Endothelial cell of umbilical vein (primary cell): ENCODE measurements around the gene CCBE1. TPM values are rescaled to one million over a fixed set of nuclear protein-coding genes. Genes with fewer than 3 reads are reported as not detected.

Experiments
- BruUV-seq: library from RNA; stranded (reverse); fragments of 400-500 nt; replicated peaks from 2 replicates; lab custom pipeline; 2021; lab: Mats Ljungman, UMichigan
- CTCF ChIA-PET: fragments of 300-600, 350-600 bp; sonication (Branson Sonifier 250); formaldehyde crosslinking; loops from one replicate; lab custom pipeline; 2021; ENCODE audit warnings: antibody characterized with exemption, inconsistent platforms; lab: Charles Lee
- POLR2A ChIA-PET: fragments of 300-600, 350-600 bp; sonication (Branson Sonifier 250); formaldehyde crosslinking; loops from one replicate; lab custom pipeline; 2021; ENCODE audit warnings: antibody characterized with exemption, inconsistent platforms; lab: Charles Lee
- DNase-seq: peaks from one replicate; pipeline ENCODE4 v3.0.0-alpha.2; 2011; ENCODE audit warnings: low read depth, low spot score
- FAIRE-seq: peaks from 2 replicates; lab custom pipeline; 2011; peaks lifted over from hg19 to GRCh38; lab: Jason Lieb, UNC
- H2AFZ ChIP-seq: 2 replicates; pipeline ENCODE4 v1.6.0; 2012; ENCODE audit warnings: low read depth, low read length, control low read depth, inconsistent platforms
- H3K27ac ChIP-seq: 2 replicates; pipeline ENCODE4 v1.5.1; 2011; ENCODE audit warnings: low read depth, mild to moderate bottlenecking, control low read depth, low read length, moderate library complexity; ENCODE audit not compliant: insufficient read depth
- H3K27me3 ChIP-seq, 2 experiments: 2 replicates each; pipeline versions ENCODE4 v1.6.0 to v1.6.1; 2011; ENCODE audit warnings: low read length in 2 of 2, mixed read lengths in 1 of 2; ENCODE audit not compliant: control insufficient read depth in 2 of 2, insufficient read depth in 2 of 2
- H3K36me3 ChIP-seq, 2 experiments: 2 replicates in 1 of 2; 3 replicates in 1 of 2; pipeline ENCODE4 v1.5.1; 2011; ENCODE audit warnings: low read length in 2 of 2, mild to moderate bottlenecking in 1 of 2, moderate library complexity in 1 of 2; ENCODE audit not compliant: control insufficient read depth in 2 of 2, insufficient read depth in 2 of 2; ENCODE audit errors: extremely low read depth in 1 of 2
- H3K4me1 ChIP-seq: 3 replicates; pipeline ENCODE4 v1.5.1; 2011; ENCODE audit warnings: mild to moderate bottlenecking, low read length; ENCODE audit not compliant: control insufficient read depth, insufficient read depth; ENCODE audit errors: extremely low read depth
- H3K4me2 ChIP-seq: 2 replicates; pipeline ENCODE4 v1.6.1; 2011; ENCODE audit warnings: low read length, control low read depth, mixed read lengths; ENCODE audit not compliant: insufficient read depth
- H3K4me3 ChIP-seq, 3 experiments: fragments of 200-600 bp in 1 of 3; sonication (generic), shearing (Covaris generic) in 1 of 3; replicated peaks in 1 of 3; 2 replicates each; pipeline ENCODE4 v1.5.1; 2011 to 2016; ENCODE audit warnings: control low read depth in 3 of 3, low read length in 3 of 3, mild to moderate bottlenecking in 2 of 3, inconsistent platforms in 1 of 3, low read depth in 1 of 3, moderate library complexity in 1 of 3; ENCODE audit not compliant: insufficient read depth in 1 of 3
- H3K79me2 ChIP-seq: 2 replicates; pipeline ENCODE4 v1.6.0; 2012; ENCODE audit warnings: low read length, inconsistent platforms; ENCODE audit not compliant: control insufficient read depth, insufficient read depth
- H3K9ac ChIP-seq: replicated peaks from 2 replicates; pipeline ENCODE3; 2011; ENCODE audit warnings: low read length, control low read depth; ENCODE audit not compliant: insufficient read depth; ENCODE audit errors: extremely low read depth
- H3K9me1 ChIP-seq: replicated peaks from 3 replicates; pipeline ENCODE4 v1.6.0; 2011; ENCODE audit warnings: mild to moderate bottlenecking, low read length; ENCODE audit not compliant: control insufficient read depth, insufficient read depth; ENCODE audit errors: extremely low read depth
- H3K9me3 ChIP-seq: replicated peaks from 2 replicates; pipeline ENCODE4 v1.5.1; 2012; ENCODE audit warnings: low read length, inconsistent platforms; ENCODE audit not compliant: control insufficient read depth, insufficient read depth
- H4K20me1 ChIP-seq: replicated peaks from 2 replicates; pipeline ENCODE3; 2011; ENCODE audit warnings: mild to moderate bottlenecking, low read length; ENCODE audit not compliant: control insufficient read depth, insufficient read depth; ENCODE audit errors: extremely low read depth
- CTCF ChIP-seq, 2 donors: IDR thresholded peaks; 1 replicate in 1 of 2; 2 replicates in 1 of 2; pipeline ENCODE4 v1.5.1; 2011; ENCODE audit warnings: low read length in 2 of 2, mild to moderate bottlenecking in 2 of 2, moderate library complexity in 2 of 2, control low read depth in 1 of 2, inconsistent platforms in 1 of 2, low read depth in 1 of 2; ENCODE audit not compliant: insufficient read depth in 1 of 2; ENCODE audit errors: extremely low read depth in 1 of 2
- EZH2 ChIP-seq: IDR thresholded peaks from 2 replicates; pipeline ENCODE4 v1.6.1; 2012; ENCODE audit warnings: borderline replicate concordance, low read depth, mild to moderate bottlenecking, moderate library complexity, low read length, inconsistent platforms; ENCODE audit not compliant: severe bottlenecking
- FOS ChIP-seq: IDR thresholded peaks from 2 replicates; pipeline ENCODE4 v1.6.1; 2011; ENCODE audit warnings: mild to moderate bottlenecking, low read length, moderate library complexity, borderline replicate concordance; ENCODE audit not compliant: insufficient read depth
- GATA2 ChIP-seq: IDR thresholded peaks from 2 replicates; pipeline ENCODE4 v1.7.0; 2011; ENCODE audit warnings: low read depth, mild to moderate bottlenecking, moderate library complexity, mixed read lengths, low read length; ENCODE audit not compliant: insufficient read length, insufficient read depth
- JUN ChIP-seq: IDR thresholded peaks from 2 replicates; pipeline ENCODE4 v1.6.1; 2011; ENCODE audit warnings: borderline replicate concordance, low read depth; ENCODE audit not compliant: insufficient read length, insufficient read depth
- MAX ChIP-seq: IDR thresholded peaks from 2 replicates; pipeline ENCODE4 v1.6.1; 2011; ENCODE audit not compliant: insufficient read depth, insufficient read length
- MYC ChIP-seq: IDR thresholded peaks from one replicate; pipeline ENCODE4 v1.6.1; 2011; ENCODE audit warnings: mild to moderate bottlenecking, low read depth, low read length
- POLR2A ChIP-seq: IDR thresholded peaks from 2 replicates; pipeline ENCODE4 v1.6.1; 2012; ENCODE audit warnings: low read depth, mild to moderate bottlenecking, control low read depth, low read length
- POLR2AphosphoS5 ChIP-seq: IDR thresholded peaks from 2 replicates; pipeline ENCODE4 v1.6.1; 2012; ENCODE audit warnings: low read depth, mild to moderate bottlenecking, control low read depth, low read length, moderate library complexity; ENCODE audit not compliant: insufficient read depth
- dilution Hi-C: fragments of 300-500 bp; cut with MboI; formaldehyde crosslinking; loops from one replicate; pipeline ENCODE4 v1.15.0; 2019; ENCODE audit warnings: low sequenced_read_pairs; ENCODE audit not compliant: extremely low pct_ligation_motif_present
- intact Hi-C: fragments of 100-400 bp; cut with micrococcal nuclease; formaldehyde crosslinking; loops from one replicate; pipeline ENCODE4 v1.10.0; 2022
- polyA plus RNA-seq, 4 experiments: library from polyadenylated mRNA; depleted of rRNA in 3 of 4; stranded (reverse) in 3 of 4; unstranded in 1 of 4; fragments of >200 nt; gene quantifications; 2 replicates each; pipeline versions ENCODE4 v1.2.1 to v1.2.3, GENCODE V29; 2011 to 2012; ENCODE audit warnings: missing spikeins in 1 of 4
- total RNA-seq: library from RNA; stranded (reverse); gene quantifications from 2 replicates; pipeline ENCODE4 v1.2.3, GENCODE V29; 2021

Gene CCBE1
- total and polyA plus RNA-seq, 2 donors (not counting 3 experiments of a cell fraction or from before 2014, with no cell fraction given) = 0.04 TPM; not detected in 1

GRCh38 chr18:59658941-59659340, 38.3 kb downstream of the CCBE1 start:
- POLR2A ChIA-PET = no interaction called here
- no peak overlapping the region for H2AFZ ChIP-seq
- H3K4me2 ChIP-seq = no peak overlapping the region
- TF ChIP-seq GATA2 (no peak), MYC (no peak), JUN (no peak), CTCF (IDR thresholded peaks at IDR 0.05; ENCODE audit: extremely low read depth in 1 of 2, insufficient read depth in 1 of 2, low read depth in 1 of 2, low read length in 2 of 2) (no peak), EZH2 (no peak), FOS (no peak), POLR2AphosphoS5 (no peak), MAX (no peak), POLR2A (no peak)
- H3K9me3 ChIP-seq = no peaks in the 10 kb centered on the region
- no peaks in the 10 kb centered on the region for H3K4me1 ChIP-seq
- no peaks in the 10 kb centered on the region for H3K27me3 ChIP-seq
- no peak for DNase-seq
- dilution Hi-C loops (no loop called here), intact Hi-C loops (no loop called here)
- H3K36me3 ChIP-seq = no peaks in the 10 kb centered on the region
- H3K27ac ChIP-seq = no peak overlapping the region
- H3K79me2 ChIP-seq = no peaks in the 10 kb centered on the region
- H3K4me3 ChIP-seq = no peak overlapping the region
- H3K9ac ChIP-seq = no peak overlapping the region
- BruUV-seq = no TSS peak
- no peaks in the 10 kb centered on the region for H4K20me1 ChIP-seq
- CTCF ChIA-PET = interaction anchor here (0.6 to 2.2 kb wide), 4 partner anchors 8 to 205 kb away, joined by 3 to 11 read pairs (median 6); partner anchors contain the start of gene CCBE1
- no peaks in the 10 kb centered on the region for H3K9me1 ChIP-seq
- FAIRE-seq = no peak
